ENCODE measurements around the gene BSDC1.
A peak's percentile ranks its signal among the peaks of the same experiment; 100 is the strongest.
"Not testable (repeated sequence)": the region's sequence is repeated elsewhere in the genome, so short reads cannot be mapped to it uniquely, and the experiment has no call there.

Gene BSDC1

DNA sequence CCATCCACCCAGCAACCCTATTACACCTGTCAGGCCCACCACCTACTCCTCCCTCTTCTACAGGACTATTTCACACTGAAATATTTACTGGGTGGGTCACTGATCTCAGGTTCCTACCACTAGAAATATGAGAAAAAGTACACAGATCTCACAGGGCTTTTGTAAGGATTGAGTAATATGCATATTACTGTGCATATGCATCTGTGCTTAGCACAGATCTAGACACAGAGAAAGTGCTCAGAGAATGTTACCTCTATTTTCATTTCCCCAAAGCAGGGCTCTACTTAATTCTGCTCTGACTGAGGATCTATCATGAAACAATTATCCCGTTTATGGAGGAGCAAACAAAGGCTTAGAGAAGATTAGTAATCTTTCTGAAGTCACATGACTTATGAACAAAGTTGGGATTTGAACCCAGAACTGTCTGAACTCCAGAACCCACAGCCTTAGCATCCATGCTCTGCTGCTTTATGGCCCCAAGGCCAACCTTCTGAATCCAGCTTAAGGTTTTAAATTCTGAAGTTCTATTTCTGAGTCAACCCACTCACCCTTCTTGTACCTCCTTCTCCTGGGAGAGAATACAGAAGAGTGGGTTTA lies 20.1 kb downstream of the BSDC1 start:
- peaks cover 16% of the 10 kb centered on the region for H3K4me1 Mint-ChIP-seq
- DNase-seq (no peak), ATAC-seq (no peak)
- no peaks in the 10 kb centered on the region for H3K9me3 Mint-ChIP-seq
- no peaks in the 10 kb centered on the region for H3K27me3 Mint-ChIP-seq
- no peak overlapping the region for H3K4me3 Mint-ChIP-seq
- H3K27ac Mint-ChIP-seq: no peak overlapping the region

DNA sequence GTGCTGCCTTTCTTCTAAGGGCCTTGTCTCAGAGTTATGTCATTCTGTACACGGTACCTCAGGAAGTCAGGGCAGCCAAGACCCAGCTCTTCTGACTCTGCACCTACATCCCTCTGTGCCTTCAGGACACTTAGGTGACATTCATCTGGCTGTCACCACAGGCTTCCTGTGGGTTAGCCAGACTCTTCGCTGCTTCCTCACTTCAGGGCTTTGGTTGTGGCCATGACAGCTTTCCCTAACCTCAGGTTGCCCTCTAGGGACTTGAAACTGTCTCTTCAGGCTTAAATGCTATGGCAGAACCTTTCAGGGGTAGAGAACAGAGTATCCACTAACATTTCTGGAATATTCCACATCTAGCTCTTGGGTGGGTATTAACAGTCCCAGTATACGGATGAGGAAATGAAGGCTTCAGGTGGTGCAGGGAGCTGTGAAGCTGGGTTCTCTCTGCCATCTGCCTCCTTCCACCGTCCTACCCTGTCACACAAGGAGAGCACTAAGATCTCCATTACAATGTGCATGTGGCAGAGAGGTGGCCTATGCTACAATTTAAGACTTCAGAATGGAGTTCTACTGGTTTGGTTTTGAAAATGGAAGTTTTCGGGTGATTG lies 22.0 kb downstream of the BSDC1 start:
- DNase-seq: peak in 1 of 2 donors; percentile 45
- no peak overlapping the region for H3K4me3 Mint-ChIP-seq
- H3K27ac Mint-ChIP-seq: peak overlapping the region in 1 of 2 donors; percentile 7
- peaks cover 16% of the 10 kb centered on the region for H3K4me1 Mint-ChIP-seq
- no peaks in the 10 kb centered on the region for H3K9me3 Mint-ChIP-seq
- peak; percentile 88 for ATAC-seq
- H3K27me3 Mint-ChIP-seq: no peaks in the 10 kb centered on the region

DNA sequence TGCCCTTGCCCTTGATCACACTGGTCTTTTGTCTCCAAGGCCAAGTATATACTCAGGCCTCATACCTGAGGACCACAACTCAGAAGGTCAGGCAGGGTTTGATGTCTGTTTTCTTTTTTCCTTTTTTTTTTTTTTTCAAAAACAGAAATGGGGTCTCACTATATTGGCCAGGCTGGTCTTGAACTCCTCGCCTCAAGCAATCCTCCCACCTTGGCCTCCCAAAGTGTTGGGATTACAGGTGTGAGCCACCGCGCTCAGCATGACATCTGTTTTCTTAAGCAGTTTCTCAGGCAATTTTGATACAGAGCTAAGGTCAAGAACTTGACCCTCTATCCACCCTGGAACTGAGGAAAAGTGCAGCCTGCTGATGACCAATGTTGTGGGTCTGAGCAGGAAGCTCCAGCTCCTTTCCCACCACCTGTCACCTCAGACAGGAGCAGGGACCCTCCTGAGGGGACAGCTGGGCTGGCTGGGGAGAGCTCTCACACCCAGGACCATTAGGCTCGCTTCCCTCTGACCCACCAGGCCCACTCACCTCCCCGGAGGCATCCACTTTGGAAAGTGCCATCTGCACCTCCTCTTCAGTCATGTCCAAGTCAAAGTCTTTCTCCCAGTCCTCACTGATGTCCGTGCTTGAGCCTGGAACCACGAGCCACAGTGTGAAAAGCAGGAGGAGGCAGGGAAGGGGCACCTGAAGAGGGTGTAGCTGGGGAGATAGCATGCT lies 26.2 kb downstream of the BSDC1 start:
- Mint-ChIP-seq H3K27ac (no peak overlapping the region), H3K27me3 (no peaks in the 10 kb centered on the region), H3K4me1 (peaks cover 16% of the 10 kb centered on the region), H3K4me3 (no peak overlapping the region), H3K9me3 (no peaks in the 10 kb centered on the region)
- ATAC-seq (no peak), DNase-seq (no peak)

DNA sequence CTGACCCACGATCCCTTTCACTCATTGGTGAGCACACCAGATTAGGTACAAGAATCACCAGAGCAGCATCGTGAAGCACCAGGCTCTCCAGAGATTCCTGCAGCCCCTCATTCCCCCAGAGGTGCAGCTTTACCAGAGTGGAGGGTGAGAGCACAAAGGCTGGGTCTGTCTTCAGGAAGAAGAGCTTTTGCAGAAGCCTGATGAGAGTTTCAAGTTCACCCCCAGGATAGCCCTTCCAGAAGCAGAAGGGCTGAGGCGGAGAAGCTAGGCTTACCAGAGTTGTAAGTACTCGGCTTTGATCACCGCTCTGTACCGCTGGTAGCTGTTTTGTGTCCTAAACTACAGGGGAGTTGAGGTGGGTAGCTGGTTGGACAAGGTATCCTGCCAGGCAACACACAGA lies 28.8 kb downstream of the BSDC1 start:
- H3K27ac Mint-ChIP-seq: no peak overlapping the region
- H3K9me3 Mint-ChIP-seq: no peaks in the 10 kb centered on the region
- ATAC-seq (no peak), DNase-seq (no peak)
- no peaks in the 10 kb centered on the region for H3K27me3 Mint-ChIP-seq
- H3K4me1 Mint-ChIP-seq: peaks cover 17% of the 10 kb centered on the region
- H3K4me3 Mint-ChIP-seq: no peak overlapping the region

DNA sequence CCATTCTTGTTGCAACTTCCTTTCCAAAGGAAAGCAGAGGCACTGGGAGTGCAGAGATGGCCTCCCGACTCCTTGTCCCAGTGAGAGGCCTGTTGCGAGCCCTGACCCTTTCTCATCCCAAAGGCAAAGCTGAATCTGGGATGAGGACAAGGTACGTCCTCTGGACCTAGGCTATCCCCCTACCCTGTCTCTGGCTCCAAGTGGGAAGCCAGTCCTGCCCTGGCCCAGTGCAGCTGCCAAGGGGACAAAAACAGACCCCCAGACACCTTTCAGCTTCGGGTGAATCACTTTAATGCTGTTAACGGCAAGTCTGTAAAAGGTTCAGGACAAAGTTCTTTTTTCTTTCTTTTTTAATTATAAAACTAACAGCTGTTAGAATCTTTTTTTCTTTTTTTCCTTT lies 29.4 kb downstream of the BSDC1 start:
- H3K4me1 Mint-ChIP-seq: peaks cover 23% of the 10 kb centered on the region
- no peak overlapping the region for H3K4me3 Mint-ChIP-seq
- no peaks in the 10 kb centered on the region for H3K27me3 Mint-ChIP-seq
- no peaks in the 10 kb centered on the region for H3K9me3 Mint-ChIP-seq
- no peak for DNase-seq
- no peak for ATAC-seq
- H3K27ac Mint-ChIP-seq: no peak overlapping the region

DNA sequence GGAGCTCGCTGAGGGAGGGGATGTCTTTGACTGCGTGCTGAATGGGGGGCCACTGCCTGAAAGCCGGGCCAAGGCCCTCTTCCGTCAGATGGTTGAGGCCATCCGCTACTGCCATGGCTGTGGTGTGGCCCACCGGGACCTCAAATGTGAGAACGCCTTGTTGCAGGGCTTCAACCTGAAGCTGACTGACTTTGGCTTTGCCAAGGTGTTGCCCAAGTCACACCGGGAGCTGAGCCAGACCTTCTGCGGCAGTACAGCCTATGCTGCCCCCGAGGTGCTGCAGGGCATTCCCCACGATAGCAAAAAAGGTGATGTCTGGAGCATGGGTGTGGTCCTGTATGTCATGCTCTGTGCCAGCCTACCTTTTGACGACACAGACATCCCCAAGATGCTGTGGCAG lies 30.5 kb downstream of the BSDC1 start:
- peaks cover 30% of the 10 kb centered on the region for H3K4me1 Mint-ChIP-seq
- DNase-seq: no peak
- H3K27me3 Mint-ChIP-seq: no peaks in the 10 kb centered on the region
- no peaks in the 10 kb centered on the region for H3K9me3 Mint-ChIP-seq
- H3K4me3 Mint-ChIP-seq: no peak overlapping the region
- ATAC-seq: no peak
- H3K27ac Mint-ChIP-seq: no peak overlapping the region

DNA sequence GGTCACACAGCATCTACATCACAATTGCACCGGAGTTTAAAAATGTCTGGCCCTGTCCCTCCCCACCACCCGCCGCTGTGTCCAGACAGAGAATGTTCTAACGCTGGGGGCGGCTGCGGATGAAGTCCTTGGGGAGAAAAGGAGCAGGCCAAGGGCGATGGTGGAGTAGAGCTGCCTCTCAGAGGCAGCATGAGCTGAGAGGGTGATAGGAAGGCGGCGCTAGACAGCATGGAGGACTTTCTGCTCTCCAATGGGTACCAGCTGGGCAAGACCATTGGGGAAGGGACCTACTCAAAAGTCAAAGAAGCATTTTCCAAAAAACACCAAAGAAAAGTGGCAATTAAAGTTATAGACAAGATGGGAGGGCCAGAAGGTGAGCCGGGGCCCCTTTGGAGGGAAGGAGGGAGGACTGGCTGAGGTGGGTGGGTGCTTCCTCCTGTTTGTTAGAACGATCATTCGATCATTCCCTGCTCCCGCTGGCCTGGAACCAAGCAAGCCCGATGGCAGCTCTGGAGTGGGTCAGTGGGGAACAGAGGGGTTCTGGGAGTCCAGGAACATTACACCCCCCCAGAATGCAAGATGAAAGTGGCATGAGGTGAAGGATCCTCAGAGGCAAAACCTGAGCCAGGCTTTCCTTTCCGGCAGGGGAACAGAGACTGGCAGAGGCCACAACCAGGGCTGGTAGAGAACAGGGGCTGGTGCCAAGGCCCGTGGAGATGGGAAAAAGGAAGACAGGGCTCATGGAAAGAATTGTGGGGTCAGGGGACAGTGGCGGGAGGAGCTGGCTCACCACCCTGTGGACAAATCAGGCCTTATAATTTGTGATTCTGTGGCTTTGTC lies 31.5 kb downstream of the BSDC1 start, which contains the start of the genes FAM229A and TSSK3:
Gene FAM229A (minus strand): TSS at position 12 of the 840 bp plus-strand sequence. CDS start 394 bp downstream, outside the sequence.
Gene TSSK3 (plus strand): TSS at position 66 of the 840 bp plus-strand sequence. CDS start 163 bp downstream, at position 229.
- Mint-ChIP-seq H3K4me1 (peaks cover 33% of the 10 kb centered on the region), H3K27ac (no peak within 1 kb of the TSS), H3K9me3 (no peaks in the 10 kb centered on the region), H3K4me3 (peak within 1 kb of the TSS in 1 of 2 donors; percentile 65), H3K27me3 (no peaks in the 10 kb centered on the region)
- no peak for ATAC-seq
- DNase-seq: no peak

DNA sequence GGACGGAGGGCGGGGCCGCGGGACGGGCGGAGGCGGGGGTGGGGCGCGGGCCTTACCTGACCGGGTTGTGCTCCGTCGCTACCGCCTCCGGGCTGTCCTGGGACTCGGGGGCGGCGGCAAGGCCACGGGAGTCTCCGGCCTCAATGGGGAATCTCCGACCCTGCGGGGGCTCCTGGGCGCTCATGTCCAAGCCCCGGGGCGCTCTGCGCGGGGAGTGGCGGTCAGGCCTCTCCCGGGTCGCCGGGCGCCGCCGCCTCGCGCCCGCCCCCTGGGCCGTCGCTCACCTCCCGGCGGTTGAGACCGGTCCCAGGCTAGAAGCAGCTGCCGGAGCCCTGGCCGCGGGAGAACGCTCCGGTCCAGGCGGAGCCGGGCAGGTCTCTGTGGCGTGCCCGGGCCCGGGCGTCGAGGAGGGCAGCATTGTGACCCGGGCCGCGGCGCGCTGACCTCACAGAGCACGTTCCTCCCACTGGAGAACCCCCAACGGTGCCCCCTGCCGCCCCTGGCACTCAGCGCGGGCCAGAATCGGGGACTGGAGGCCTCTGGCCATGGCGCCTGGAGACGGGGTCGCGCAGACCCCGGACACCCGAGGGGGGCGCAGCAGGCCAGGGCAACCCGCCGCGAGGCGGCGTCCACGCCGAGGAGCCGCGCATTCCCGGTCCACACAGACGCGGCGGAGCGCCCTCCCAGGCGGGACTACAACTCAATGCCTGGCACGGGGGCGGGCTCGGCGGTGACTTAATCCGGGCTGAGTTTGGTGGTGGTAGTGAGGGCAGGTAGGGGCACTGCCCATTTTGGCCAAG lies 32.4 kb downstream of the BSDC1 start:
- ATAC-seq (peak; percentile 49), DNase-seq (no peak)
- no peaks in the 10 kb centered on the region for H3K9me3 Mint-ChIP-seq
- no peaks in the 10 kb centered on the region for H3K27me3 Mint-ChIP-seq
- peak overlapping the region in 1 of 2 donors; percentile 65 for H3K4me3 Mint-ChIP-seq
- H3K27ac Mint-ChIP-seq: no peak overlapping the region
- peaks cover 36% of the 10 kb centered on the region for H3K4me1 Mint-ChIP-seq

DNA sequence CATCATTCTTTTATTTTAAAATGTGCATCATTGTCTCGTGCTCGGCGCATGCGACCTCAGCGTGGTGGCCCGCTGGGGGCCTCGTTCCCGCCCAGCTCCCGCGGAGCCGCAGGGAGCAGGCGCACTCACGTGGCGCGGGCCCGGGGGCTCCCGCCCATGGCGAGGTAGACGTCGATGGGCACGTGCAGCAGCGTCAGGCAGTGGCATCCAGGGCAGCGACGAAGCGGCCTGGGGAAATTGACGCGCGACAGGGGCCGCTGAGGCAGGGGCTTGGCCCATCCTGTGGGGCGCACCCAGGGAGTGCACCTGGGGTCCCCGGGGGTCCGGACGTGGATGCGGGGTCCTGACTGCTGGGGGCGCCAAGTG lies 33.0 kb downstream of the BSDC1 start:
- Mint-ChIP-seq H3K9me3 (no peaks in the 10 kb centered on the region), H3K4me3 (no peak overlapping the region), H3K27ac (no peak overlapping the region), H3K27me3 (no peaks in the 10 kb centered on the region), H3K4me1 (peaks cover 36% of the 10 kb centered on the region)
- ATAC-seq (peak; percentile 35), DNase-seq (no peak)

DNA sequence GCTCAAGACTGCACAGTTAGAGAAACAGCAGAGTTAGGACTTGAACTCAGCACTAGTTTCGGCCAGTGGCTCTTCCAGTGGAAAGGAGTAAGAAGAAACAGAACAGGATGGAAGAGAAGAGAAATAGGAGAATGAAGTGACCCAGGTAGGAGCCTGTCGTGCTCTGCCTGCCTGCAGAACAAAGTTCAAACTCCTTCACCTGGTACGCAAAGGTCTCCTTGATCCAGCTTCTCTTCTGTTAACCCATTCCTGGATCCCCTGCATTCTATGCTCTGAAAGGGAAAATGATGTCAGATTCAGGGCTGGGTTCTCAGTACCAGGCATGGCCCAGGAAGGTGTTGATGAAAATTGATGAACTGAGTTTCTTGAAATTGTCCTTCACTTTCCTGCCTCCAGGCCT lies 35.8 kb downstream of the BSDC1 start:
- no peak for ATAC-seq
- H3K4me1 Mint-ChIP-seq: peaks cover 42% of the 10 kb centered on the region

DNA sequence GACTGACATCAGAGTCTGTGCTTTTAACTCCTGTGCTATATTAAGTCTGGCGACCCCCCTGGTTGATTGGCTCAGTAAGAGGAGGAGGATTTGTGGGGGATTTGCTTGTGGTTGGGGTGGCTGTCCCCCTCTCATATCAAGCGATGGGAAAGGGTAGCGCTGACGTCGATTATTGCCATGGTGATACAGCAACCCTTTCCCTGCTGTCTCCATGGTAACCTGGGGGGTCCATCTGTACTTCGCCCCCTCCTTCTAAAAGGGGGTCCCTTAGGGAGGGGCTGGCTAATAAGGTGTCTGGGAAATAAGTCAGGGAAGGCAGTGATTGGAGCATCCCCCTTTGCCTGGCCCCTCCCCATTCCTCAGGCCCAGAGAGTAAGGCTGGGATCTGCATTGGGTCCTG lies 36.6 kb downstream of the BSDC1 start:
- H3K27ac Mint-ChIP-seq: no peak overlapping the region
- peaks cover 46% of the 10 kb centered on the region for H3K4me1 Mint-ChIP-seq
- no peaks in the 10 kb centered on the region for H3K27me3 Mint-ChIP-seq
- no peaks in the 10 kb centered on the region for H3K9me3 Mint-ChIP-seq
- no peak overlapping the region for H3K4me3 Mint-ChIP-seq
- ATAC-seq (no peak), DNase-seq (no peak)

More for the DNA sequence above, 35.8 kb downstream of the BSDC1 start:
- Mint-ChIP-seq H3K27me3 (no peaks in the 10 kb centered on the region), H3K9me3 (no peaks in the 10 kb centered on the region), H3K4me3 (no peak overlapping the region), H3K27ac (no peak overlapping the region)
- DNase-seq: no peak

DNA sequence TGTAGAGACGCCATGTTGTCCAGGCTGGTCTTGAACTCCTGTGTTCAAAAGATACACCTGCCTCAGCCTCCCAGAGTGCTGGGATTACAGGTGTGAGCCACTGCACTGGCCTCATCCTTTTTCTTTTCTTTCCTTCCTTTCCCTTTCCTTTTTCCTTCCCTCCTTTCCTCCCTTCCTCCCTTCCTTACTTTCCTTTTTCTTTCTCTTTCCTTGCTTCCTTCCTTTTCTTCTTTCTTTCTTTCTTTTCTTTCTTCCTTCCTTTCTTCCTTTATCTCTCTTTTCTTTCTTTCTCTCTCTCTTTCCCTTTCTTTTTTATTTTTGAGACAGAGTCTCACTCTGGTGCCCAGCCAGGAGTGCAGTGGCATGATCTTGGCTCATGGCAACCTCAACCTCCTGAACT lies 37.8 kb downstream of the BSDC1 start:
- Mint-ChIP-seq H3K27ac (peak overlapping the region in 1 of 2 donors; percentile 10), H3K4me3 (no peak overlapping the region), H3K27me3 (no peaks in the 10 kb centered on the region), H3K9me3 (no peaks in the 10 kb centered on the region), H3K4me1 (peaks cover 43% of the 10 kb centered on the region)
- no peak for DNase-seq
- ATAC-seq: no peak

DNA sequence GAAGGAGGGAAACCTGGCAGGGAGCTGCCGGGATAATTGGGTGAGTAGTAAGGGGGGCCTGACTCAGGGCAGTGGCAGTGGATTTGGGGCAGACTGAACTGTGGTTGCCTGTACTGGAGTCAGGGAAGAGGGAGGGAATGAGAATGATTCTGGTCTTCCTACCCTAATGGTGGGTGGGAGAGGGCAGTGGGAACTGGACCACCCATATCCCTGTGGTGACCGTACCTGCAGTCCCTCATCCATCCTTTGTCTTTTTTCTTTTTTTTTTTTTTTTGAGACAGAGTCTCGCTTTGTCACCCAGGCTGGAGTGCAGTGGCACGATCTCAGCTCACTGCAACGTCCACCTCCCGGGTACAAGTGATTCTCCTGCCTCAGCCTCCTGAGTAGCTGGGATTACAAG lies 38.5 kb downstream of the BSDC1 start:
- H3K27me3 Mint-ChIP-seq, ATAC-seq: not testable (repeated sequence)
- H3K4me1 Mint-ChIP-seq: peaks cover 42% of the 10 kb centered on the region

DNA sequence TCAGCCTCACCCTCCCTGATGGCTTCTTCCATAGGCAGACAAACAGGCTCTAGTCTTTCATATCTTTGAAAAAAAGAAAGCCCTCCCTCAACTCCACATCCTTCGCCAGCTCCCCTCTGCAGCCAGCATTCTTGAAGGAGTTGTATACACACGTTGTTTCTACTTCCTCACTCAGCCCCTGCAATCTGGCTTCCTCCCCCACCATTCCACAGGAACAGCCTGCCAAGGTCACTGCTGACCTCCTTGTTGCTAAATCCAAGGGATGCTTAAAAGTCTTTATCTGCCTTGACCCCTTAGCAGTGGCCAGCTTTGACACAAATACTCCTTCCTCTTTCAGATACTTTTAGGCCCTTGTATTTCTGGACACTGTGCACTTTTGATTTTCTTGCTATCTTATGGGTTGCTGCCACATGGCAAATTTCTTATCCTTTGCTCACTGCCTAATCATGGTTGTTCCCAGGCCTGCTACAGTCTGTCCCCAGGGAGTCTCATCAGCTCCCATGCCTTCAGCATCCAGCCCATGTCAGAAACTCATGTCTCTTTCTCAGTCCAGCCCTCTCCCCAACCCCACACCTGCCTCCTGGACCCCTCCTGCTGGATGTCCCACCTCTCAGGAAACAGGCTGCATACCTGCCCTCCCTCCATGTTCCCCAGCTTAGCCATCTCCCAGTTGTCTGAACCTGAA lies 40.2 kb downstream of the BSDC1 start:
- H3K4me1 Mint-ChIP-seq: peaks cover 39% of the 10 kb centered on the region
- H3K9me3 Mint-ChIP-seq: no peaks in the 10 kb centered on the region
- no peak for DNase-seq
- H3K27ac Mint-ChIP-seq: no peak overlapping the region
- H3K27me3 Mint-ChIP-seq: no peaks in the 10 kb centered on the region
- ATAC-seq: no peak
- H3K4me3 Mint-ChIP-seq: no peak overlapping the region

More for the DNA sequence above, 38.5 kb downstream of the BSDC1 start:
- not testable (repeated sequence) for DNase-seq, H3K27ac Mint-ChIP-seq, H3K4me3 Mint-ChIP-seq, H3K9me3 Mint-ChIP-seq
